ENCODE data around the gene EVC2.

Gene EVC2

GRCh38 chr4:5658974-5659373 lies 49.4 kb downstream of the EVC2 start:
- no peak overlapping the region for H3K4me3 ChIP-seq (ENCODE audit: low read depth, low read length)
- TF ChIP-seq CTCF (IDR thresholded peaks at IDR 0.05; ENCODE audit: borderline replicate concordance, insufficient read depth, low read depth, low read length), result no peak

GRCh38 chr4:5656415-5656814 lies 51.9 kb downstream of the EVC2 start:
- no peak overlapping the region for H3K4me3 ChIP-seq (ENCODE audit: low read depth, low read length)
- TF ChIP-seq CTCF (IDR thresholded peaks at IDR 0.05; ENCODE audit: borderline replicate concordance, insufficient read depth, low read depth, low read length), result no peak

GRCh38 chr4:5654791-5655190 lies 53.6 kb downstream of the EVC2 start:
- no peak overlapping the region for H3K4me3 ChIP-seq (ENCODE audit: low read depth, low read length)
- TF ChIP-seq CTCF (IDR thresholded peaks at IDR 0.05; ENCODE audit: borderline replicate concordance, insufficient read depth, low read depth, low read length), result no peak

GRCh38 chr4:5651089-5651488 lies 57.3 kb downstream of the EVC2 start:
- no peak overlapping the region for H3K4me3 ChIP-seq (ENCODE audit: low read depth, low read length)
- no peak for TF ChIP-seq CTCF (IDR thresholded peaks at IDR 0.05; ENCODE audit: borderline replicate concordance, insufficient read depth, low read depth, low read length)

GRCh38 chr4:5650040-5650439 lies 58.3 kb downstream of the EVC2 start:
- no peak overlapping the region for H3K4me3 ChIP-seq (ENCODE audit: low read depth, low read length)
- TF ChIP-seq CTCF (IDR thresholded peaks at IDR 0.05; ENCODE audit: borderline replicate concordance, insufficient read depth, low read depth, low read length), result no peak

- TF ChIP-seq CTCF (IDR thresholded peaks at IDR 0.05; ENCODE audit: borderline replicate concordance, insufficient read depth, low read depth, low read length), result no peak
Measured at GRCh38 chr4:5647351-5647750, 61.0 kb downstream of the EVC2 start.

GRCh38 chr4:5640096-5640495 lies 68.3 kb downstream of the EVC2 start:
- no peak for TF ChIP-seq CTCF (IDR thresholded peaks at IDR 0.05; ENCODE audit: borderline replicate concordance, insufficient read depth, low read depth, low read length)
- H3K4me3 ChIP-seq (ENCODE audit: low read depth, low read length), result no peak overlapping the region

More at GRCh38 chr4:5647351-5647750, 61.0 kb downstream of the EVC2 start:
- no peak overlapping the region for H3K4me3 ChIP-seq (ENCODE audit: low read depth, low read length)
